NT2/D1 (cell line): Measurements from ENCODE around the gene SNAPC3.

ENCODE experiments used
- SUZ12 ChIP-seq: IDR thresholded peaks from 2 replicates; pipeline ENCODE4 v1.6.1; 2011; ENCODE audit not compliant: insufficient read length, insufficient read depth; ENCODE audit errors: extremely low read depth
- YY1 ChIP-seq: IDR thresholded peaks from 2 replicates; pipeline ENCODE4 v1.6.1; 2011; ENCODE audit not compliant: insufficient read length, insufficient read depth
- ZNF274 ChIP-seq: IDR thresholded peaks from 2 replicates; pipeline ENCODE4 v1.6.1; 2011; ENCODE audit warnings: mild to moderate bottlenecking, low read depth, low read length

- TF ChIP-seq YY1 (no peak), ZNF274 (no peak), SUZ12 (no peak)
Measured at GRCh38 chr9:15482146-15482545, 59.5 kb downstream of the SNAPC3 start.
